Measurements from ENCODE around the gene PDZRN4. TPM values are rescaled to one million over a fixed set of nuclear protein-coding genes. Genes with fewer than 3 reads are reported as not detected.

Gene PDZRN4
- total RNA-seq, 1 donor from 2014 or later, result not detected

DNA sequence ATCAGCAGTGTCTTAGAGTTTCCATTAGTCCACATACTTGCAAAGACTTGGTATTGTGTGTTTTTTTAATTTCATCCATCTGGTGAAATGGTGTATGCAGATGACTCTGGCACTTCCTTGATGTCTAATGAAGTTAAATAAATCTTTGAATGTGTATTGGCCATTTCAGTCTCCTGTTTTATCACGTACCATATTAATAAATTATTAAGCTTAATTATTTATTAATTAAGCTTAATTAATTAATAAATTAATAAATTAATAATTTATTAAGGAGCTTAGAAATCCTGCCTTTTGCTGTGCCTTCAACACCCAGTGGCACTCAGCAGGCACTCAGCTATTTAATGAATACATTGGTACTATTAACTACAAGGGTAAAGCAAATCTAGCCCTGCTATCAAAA, 18.2 kb downstream of the PDZRN4 start:
- Histone ChIP-seq H3K36me3 (ENCODE audit: control insufficient read depth, insufficient read depth, low read length) (no peaks in the 10 kb centered on the region), H3K27me3 (ENCODE audit: control insufficient read depth, insufficient read depth, low read length) (no peaks in the 10 kb centered on the region), H3K4me3 (ENCODE audit: low read depth, low read length) (no peak overlapping the region)
- FAIRE-seq (no peak), DNase-seq (ENCODE audit: low read depth) (no peak)
- TF ChIP-seq, protein P1, sequence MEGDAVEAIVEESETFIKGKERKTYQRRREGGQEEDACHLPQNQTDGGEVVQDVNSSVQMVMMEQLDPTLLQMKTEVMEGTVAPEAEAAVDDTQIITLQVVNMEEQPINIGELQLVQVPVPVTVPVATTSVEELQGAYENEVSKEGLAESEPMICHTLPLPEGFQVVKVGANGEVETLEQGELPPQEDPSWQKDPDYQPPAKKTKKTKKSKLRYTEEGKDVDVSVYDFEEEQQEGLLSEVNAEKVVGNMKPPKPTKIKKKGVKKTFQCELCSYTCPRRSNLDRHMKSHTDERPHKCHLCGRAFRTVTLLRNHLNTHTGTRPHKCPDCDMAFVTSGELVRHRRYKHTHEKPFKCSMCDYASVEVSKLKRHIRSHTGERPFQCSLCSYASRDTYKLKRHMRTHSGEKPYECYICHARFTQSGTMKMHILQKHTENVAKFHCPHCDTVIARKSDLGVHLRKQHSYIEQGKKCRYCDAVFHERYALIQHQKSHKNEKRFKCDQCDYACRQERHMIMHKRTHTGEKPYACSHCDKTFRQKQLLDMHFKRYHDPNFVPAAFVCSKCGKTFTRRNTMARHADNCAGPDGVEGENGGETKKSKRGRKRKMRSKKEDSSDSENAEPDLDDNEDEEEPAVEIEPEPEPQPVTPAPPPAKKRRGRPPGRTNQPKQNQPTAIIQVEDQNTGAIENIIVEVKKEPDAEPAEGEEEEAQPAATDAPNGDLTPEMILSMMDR (IDR thresholded peaks at IDR 0.05; ENCODE audit: insufficient read depth, low read length, severe bottlenecking), result no peak

DNA sequence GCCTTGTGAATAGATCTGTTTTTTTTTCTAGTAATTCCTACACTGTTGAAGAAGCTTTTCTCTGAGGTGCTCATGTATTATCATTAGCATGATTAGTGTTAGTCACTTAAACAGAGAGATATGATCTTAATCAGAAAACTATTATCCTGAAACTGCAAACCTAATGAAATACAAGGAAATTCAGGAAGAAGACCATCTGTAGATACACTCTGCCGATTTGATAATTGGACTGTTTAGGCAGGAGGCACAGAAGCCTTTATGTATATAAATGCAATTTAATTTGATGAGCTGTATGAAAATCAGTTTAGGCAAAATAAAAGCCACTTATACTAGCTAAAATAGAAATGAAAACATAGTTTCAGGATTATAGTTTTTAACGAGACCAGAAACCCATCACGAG, 23.3 kb downstream of the PDZRN4 start:
- TF ChIP-seq, protein P1 (IDR thresholded peaks at IDR 0.05; ENCODE audit: insufficient read depth, low read length, severe bottlenecking), result no peak
- no peak for FAIRE-seq

DNA sequence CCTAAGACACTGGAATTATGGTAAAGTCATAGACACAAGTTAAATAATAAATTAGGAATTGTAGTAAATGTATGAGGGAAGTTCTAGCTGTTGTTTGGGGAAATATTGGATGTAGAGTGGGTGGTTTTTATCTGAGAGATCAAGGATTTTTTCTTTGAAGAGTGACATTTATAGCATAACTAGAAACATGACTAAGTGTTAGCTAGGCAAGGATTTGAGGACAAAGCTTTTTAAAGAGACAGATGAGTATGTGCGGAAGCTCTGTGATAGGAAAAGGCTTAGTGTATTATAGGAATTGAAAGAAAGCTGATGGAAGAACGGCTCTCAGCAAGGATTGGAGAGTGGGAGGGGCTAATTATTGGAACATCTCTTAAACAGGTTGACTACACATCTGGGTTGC, 24.5 kb downstream of the PDZRN4 start:
- TF ChIP-seq, protein P1 (IDR thresholded peaks at IDR 0.05; ENCODE audit: insufficient read depth, low read length, severe bottlenecking), result no peak
- Histone ChIP-seq H3K4me3 (ENCODE audit: low read depth, low read length) (no peak overlapping the region), H3K36me3 (ENCODE audit: control insufficient read depth, insufficient read depth, low read length) (no peaks in the 10 kb centered on the region), H3K27me3 (ENCODE audit: control insufficient read depth, insufficient read depth, low read length) (no peaks in the 10 kb centered on the region)
- no peak for DNase-seq (ENCODE audit: low read depth)
- no peak for FAIRE-seq

More for the DNA sequence above, 23.3 kb downstream of the PDZRN4 start:
- Histone ChIP-seq H3K4me3 (ENCODE audit: low read depth, low read length) (no peak overlapping the region), H3K36me3 (ENCODE audit: control insufficient read depth, insufficient read depth, low read length) (no peaks in the 10 kb centered on the region), H3K27me3 (ENCODE audit: control insufficient read depth, insufficient read depth, low read length) (no peaks in the 10 kb centered on the region)
- DNase-seq (ENCODE audit: low read depth), result no peak

DNA sequence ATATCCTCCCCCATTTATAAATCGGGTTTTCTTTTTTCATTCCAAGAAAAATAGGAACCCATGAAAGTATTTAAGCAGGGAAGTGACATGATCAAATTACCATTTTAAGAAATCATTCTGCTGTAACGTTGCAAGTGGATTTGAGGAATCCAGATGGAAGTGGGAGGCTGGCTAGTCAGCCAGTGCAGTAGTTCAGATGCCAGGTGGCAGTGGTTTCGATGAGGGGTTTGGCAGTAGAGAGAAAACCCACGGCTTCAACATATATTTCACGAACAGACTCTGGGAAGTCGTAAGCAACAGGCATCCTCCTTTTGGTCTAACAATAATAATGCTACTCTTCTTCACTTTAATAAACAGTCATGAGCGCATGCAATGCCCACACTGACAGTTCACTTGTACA, 25.0 kb downstream of the PDZRN4 start:
- DNase-seq (ENCODE audit: low read depth), result no peak
- no peak overlapping the region for H3K4me3 ChIP-seq (ENCODE audit: low read depth, low read length)
- H3K36me3 ChIP-seq (ENCODE audit: control insufficient read depth, insufficient read depth, low read length), result no peaks in the 10 kb centered on the region
- TF ChIP-seq, protein P1 (IDR thresholded peaks at IDR 0.05; ENCODE audit: insufficient read depth, low read length, severe bottlenecking), result no peak
- H3K27me3 ChIP-seq (ENCODE audit: control insufficient read depth, insufficient read depth, low read length), result no peaks in the 10 kb centered on the region
- FAIRE-seq, result no peak

DNA sequence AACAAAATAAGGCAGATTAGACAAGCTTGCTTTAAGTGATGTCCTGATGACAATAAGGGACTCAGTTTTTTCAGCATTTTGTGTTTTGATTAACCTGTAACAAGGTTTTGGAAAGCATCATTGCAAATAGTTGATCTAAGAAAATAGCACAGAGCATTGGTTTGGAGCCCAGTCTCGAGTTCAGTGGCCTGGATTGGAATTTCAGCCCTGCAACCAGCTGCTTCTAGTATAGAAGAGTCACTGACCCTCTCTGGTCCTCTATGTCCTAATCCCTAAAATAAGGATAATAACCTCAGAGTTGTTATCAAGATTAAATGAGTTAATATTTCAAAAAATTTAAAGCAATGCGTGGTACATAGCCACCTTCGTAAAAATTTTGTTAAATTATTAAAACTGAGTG, 25.5 kb downstream of the PDZRN4 start:
- DNase-seq (ENCODE audit: low read depth), result no peak
- TF ChIP-seq, protein P1 (IDR thresholded peaks at IDR 0.05; ENCODE audit: insufficient read depth, low read length, severe bottlenecking), result no peak
- Histone ChIP-seq H3K27me3 (ENCODE audit: control insufficient read depth, insufficient read depth, low read length) (no peaks in the 10 kb centered on the region), H3K36me3 (ENCODE audit: control insufficient read depth, insufficient read depth, low read length) (no peaks in the 10 kb centered on the region), H3K4me3 (ENCODE audit: low read depth, low read length) (no peak overlapping the region)
- no peak for FAIRE-seq

DNA sequence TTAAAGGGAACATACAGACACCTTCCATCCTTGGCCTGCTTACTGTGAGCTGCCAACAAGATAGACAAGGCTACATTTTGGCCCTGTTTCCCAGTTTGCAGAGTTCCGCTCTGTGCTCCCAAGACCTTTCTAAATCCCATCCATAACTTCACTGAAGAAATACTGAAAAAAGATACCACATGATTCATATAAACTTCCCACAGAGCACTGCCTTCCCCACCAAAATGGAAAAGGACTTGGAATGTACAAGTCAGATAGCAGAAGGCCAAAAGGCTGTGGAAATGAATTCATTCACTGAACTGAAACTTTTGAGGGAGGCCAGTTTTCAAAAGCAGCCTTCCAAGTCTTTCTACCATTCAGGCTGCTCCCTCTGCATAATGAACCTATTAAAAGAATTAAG, 29.6 kb downstream of the PDZRN4 start:
- no peak overlapping the region for H3K4me3 ChIP-seq (ENCODE audit: low read depth, low read length)
- FAIRE-seq (no peak), DNase-seq (ENCODE audit: low read depth) (no peak)

More for the DNA sequence above, 29.6 kb downstream of the PDZRN4 start:
- Histone ChIP-seq H3K27me3 (ENCODE audit: control insufficient read depth, insufficient read depth, low read length) (no peaks in the 10 kb centered on the region), H3K36me3 (ENCODE audit: control insufficient read depth, insufficient read depth, low read length) (no peaks in the 10 kb centered on the region)
- TF ChIP-seq, protein P1 (IDR thresholded peaks at IDR 0.05; ENCODE audit: insufficient read depth, low read length, severe bottlenecking), result no peak
